Testis (tissue), 3 donors: Measurements from ENCODE around the gene CCDC9. TPM values are rescaled to one million over a fixed set of nuclear protein-coding genes. Genes with fewer than 3 reads are reported as not detected.

ENCODE experiments used
- DNase-seq: peaks from one replicate; pipeline ENCODE4 v3.0.0-alpha.2; 2019
- H3K27ac ChIP-seq, 2 donors: fragments of 200-600 bp; sonication (generic); one replicate each; pipeline ENCODE4 v1.5.1; 2019
- H3K27me3 ChIP-seq: fragments of 200-600 bp; sonication (generic); one replicate; pipeline ENCODE4 v1.5.1; 2019
- H3K36me3 ChIP-seq: fragments of 200-600 bp; sonication (generic); one replicate; pipeline ENCODE4 v1.5.1; 2017; ENCODE audit warnings: low read depth; ENCODE audit errors: missing control alignments
- H3K4me1 ChIP-seq: fragments of 200-600 bp; sonication (generic); one replicate; pipeline ENCODE4 v1.5.1; 2019
- H3K4me3 ChIP-seq, 2 donors: fragments of 200-600 bp; sonication (generic); one replicate each; pipeline ENCODE4 v1.5.1; 2017 to 2019
- H3K9me3 ChIP-seq: fragments of 200-600 bp; sonication (generic); one replicate; pipeline ENCODE4 v1.5.1; 2017
- POLR2A ChIP-seq: fragments of 450-650 bp; IDR thresholded peaks from one replicate; pipeline ENCODE4 v1.6.1; 2017; ENCODE audit warnings: antibody characterized with exemption, mild to moderate bottlenecking, moderate library complexity
- WGBS, 2 donors: methylation state at CpG; one replicate each; pipeline ENCODE4 v1.1.5; 2018; 5-methylcytosine and 5-hydroxymethylcytosine counted together
- intact Hi-C: fragments of 100-400 bp; cut with DNase I; formaldehyde crosslinking; loops from one replicate; pipeline ENCODE4 v1.15.1; 2023; ENCODE audit warnings: low total_unique reads
- polyA plus RNA-seq: library from polyadenylated mRNA; stranded (reverse); fragments of 350-450 nt; fragmentation: Illumina TruSeq; extraction: RNeasy Lipid Tissue Mini Kit (QIAGEN cat#74804); gene quantifications from one replicate; pipeline ENCODE4 v1.2.3, GENCODE V29; 2014; ENCODE audit warnings: low read depth, low replicate concordance; ENCODE audit not compliant: insufficient read depth
- total RNA-seq, 2 donors: library from RNA; depleted of rRNA; stranded (reverse); fragments of >200 nt; gene quantifications; one replicate each; pipeline ENCODE4 v1.2.3, GENCODE V29; 2016
- TF ChIP-seq, protein P1 (sequence below), 3 experiments: fragments of 450-650 bp in 2 of 3; fragments of 200-600 bp in 1 of 3; sonication (generic) in 1 of 3; IDR thresholded peaks; one replicate each; pipeline ENCODE4 v1.5.1; 2016 to 2019; ENCODE audit warnings: antibody characterized with exemption in 3 of 3, mild to moderate bottlenecking in 2 of 3, moderate library complexity in 1 of 3

Gene CCDC9
- total and polyA plus RNA-seq, 3 donors from 2014 or later, result 50.9 to 65.0 (median 61.0) TPM

DNA sequence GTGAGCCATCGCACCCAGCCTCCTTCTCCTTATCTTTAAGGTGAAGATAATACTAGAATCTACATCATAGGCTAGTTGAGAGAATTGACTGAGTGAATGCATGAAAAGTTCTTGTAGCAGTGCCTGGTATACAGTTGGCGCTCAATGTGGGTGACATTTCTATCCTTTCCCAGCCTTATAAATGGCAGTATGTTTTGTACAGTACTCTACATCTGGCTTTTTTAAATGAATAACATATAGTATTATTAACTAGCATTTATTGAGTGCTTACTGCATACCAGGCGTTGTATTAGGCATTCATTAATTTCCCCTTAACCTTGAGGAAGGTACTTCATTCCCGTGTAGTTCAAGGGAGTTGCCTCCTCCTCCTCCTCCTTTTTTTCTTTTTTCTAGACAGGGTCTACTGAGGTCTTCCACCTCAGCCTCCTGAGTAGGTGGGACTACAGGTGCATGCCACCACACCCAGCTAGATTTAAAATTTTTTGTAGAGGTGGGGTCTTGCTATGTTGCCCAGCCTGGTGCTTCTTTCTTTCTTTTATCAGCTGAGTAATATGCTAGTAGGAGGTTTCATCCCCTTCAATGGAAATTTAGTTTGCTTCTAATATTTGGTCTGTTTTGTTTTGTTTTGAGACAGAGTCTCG lies 56.2 kb downstream of the CCDC9 start:
- intact Hi-C loops, result no loop called here
- Histone ChIP-seq H3K27ac (no peak overlapping the region), H3K9me3 (no peaks in the 10 kb centered on the region), H3K4me3 (no peak overlapping the region), H3K36me3 (no peaks in the 10 kb centered on the region), H3K27me3 (no peaks in the 10 kb centered on the region), H3K4me1 (no peaks in the 10 kb centered on the region)
- TF ChIP-seq, protein P1, sequence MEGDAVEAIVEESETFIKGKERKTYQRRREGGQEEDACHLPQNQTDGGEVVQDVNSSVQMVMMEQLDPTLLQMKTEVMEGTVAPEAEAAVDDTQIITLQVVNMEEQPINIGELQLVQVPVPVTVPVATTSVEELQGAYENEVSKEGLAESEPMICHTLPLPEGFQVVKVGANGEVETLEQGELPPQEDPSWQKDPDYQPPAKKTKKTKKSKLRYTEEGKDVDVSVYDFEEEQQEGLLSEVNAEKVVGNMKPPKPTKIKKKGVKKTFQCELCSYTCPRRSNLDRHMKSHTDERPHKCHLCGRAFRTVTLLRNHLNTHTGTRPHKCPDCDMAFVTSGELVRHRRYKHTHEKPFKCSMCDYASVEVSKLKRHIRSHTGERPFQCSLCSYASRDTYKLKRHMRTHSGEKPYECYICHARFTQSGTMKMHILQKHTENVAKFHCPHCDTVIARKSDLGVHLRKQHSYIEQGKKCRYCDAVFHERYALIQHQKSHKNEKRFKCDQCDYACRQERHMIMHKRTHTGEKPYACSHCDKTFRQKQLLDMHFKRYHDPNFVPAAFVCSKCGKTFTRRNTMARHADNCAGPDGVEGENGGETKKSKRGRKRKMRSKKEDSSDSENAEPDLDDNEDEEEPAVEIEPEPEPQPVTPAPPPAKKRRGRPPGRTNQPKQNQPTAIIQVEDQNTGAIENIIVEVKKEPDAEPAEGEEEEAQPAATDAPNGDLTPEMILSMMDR (IDR thresholded peaks at IDR 0.05), result no peak
- TF ChIP-seq POLR2A, result no peak
- DNase-seq, result no peak
- 84% methylated on average over 5 of the region's 5 CpGs for WGBS, 2 donors

- Histone ChIP-seq H3K27ac (no peak overlapping the region), H3K4me1 (no peaks in the 10 kb centered on the region), H3K9me3 (no peaks in the 10 kb centered on the region), H3K27me3 (no peaks in the 10 kb centered on the region), H3K36me3 (no peaks in the 10 kb centered on the region), H3K4me3 (no peak overlapping the region)
- TF ChIP-seq POLR2A, result no peak
- TF ChIP-seq, protein P1 (IDR thresholded peaks at IDR 0.05), result no peak
- intact Hi-C loops, result no loop called here
- no peak for DNase-seq
- WGBS, 2 donors, result 80 to 84% methylated on average over 10 of the region's 10 CpGs
Measured at GRCh38 chr19:47313754-47314295, 57.5 kb downstream of the CCDC9 start.

DNA sequence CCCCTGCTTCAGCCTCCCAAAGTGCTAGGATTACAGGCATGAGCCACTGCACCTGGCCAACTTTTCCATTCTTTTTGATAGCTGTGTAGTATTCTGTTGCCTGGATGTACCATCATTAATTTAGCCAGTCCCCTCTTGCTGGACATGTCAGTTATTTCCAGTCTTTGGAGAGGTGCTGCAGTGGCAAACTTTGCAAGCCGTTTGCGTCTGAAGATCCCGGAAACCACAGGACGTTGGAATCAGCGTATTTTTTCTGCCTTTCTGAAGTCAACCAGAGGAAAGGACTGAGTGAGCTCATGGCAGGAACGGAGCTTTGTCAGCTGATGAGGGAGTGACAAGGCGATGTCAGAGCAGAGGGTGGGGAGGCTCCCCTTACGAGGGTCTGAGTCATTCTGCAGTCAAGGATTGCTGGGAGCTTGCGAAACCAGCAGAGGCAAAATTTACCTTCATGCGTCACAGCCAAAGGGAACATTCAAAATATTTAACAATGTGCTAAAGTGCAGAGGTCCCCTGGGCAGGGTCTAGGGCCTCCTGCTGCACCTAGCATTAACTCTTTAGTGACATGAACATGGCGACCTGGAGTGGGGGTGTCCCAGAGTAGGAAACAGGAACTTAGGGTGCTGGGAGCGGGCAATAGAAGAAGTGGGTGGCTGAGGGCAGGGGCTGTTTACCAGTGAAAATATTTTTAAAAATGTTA lies 58.9 kb downstream of the CCDC9 start:
- peak; percentile 42 for DNase-seq
- no peaks in the 10 kb centered on the region for H3K27me3 ChIP-seq
- no peak overlapping the region for H3K4me3 ChIP-seq
- TF ChIP-seq, protein P1 (IDR thresholded peaks at IDR 0.05), result no peak
- no peak for TF ChIP-seq POLR2A
- H3K9me3 ChIP-seq, result no peaks in the 10 kb centered on the region
- H3K4me1 ChIP-seq, result no peaks in the 10 kb centered on the region
- WGBS, 2 donors, result 54 to 66% methylated on average over 12 of the region's 12 CpGs
- peak overlapping the region in 1 of 2 donors; percentile 42 for H3K27ac ChIP-seq
- intact Hi-C loops, result no loop called here
- H3K36me3 ChIP-seq, result no peaks in the 10 kb centered on the region

DNA sequence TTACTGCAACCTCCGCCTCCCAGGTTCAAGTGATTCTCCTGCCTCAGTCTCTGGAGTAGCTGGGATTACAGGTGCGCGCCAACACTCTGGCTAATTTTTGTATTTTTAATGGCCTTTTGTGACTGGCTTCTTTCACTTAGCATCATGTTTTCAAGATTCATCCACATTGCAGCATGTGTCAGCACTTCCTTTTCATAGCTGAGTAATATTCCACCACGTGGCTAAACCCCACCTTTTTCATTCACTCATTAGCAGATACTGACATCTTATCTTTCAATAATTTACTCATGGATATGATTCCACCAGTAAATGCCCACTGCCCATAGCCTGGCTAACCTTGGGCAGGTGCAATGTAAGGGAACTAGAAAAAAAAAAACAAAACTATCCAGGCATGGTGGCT lies 60.2 kb downstream of the CCDC9 start:
- Histone ChIP-seq H3K36me3 (no peaks in the 10 kb centered on the region), H3K4me1 (no peaks in the 10 kb centered on the region), H3K9me3 (no peaks in the 10 kb centered on the region), H3K27ac (no peak overlapping the region), H3K4me3 (no peak overlapping the region), H3K27me3 (no peaks in the 10 kb centered on the region)
- intact Hi-C loops, result no loop called here
- DNase-seq, result no peak
- 83 to 89% methylated on average over 4 of the region's 4 CpGs for WGBS, 2 donors
- TF ChIP-seq, protein P1 (IDR thresholded peaks at IDR 0.05), result no peak
- TF ChIP-seq POLR2A, result no peak
